Esophagus muscularis mucosa (tissue), 3 donors: ENCODE measurements around the gene POLR1F.

ENCODE experiments used
- POLR2A ChIP-seq: fragments of 450-650 bp; IDR thresholded peaks from one replicate; pipeline ENCODE4 v1.6.1; 2017; ENCODE audit warnings: antibody characterized with exemption, moderate library complexity, mild to moderate bottlenecking, low read depth
- POLR2AphosphoS5 ChIP-seq, 2 donors: sonication (generic); formaldehyde crosslinking; IDR thresholded peaks; one replicate each; pipeline ENCODE4 v1.6.1; 2017; ENCODE audit warnings: antibody characterized with exemption in 2 of 2
- TF ChIP-seq, protein P1 (sequence below), 3 experiments: fragments of 200-600 bp in 2 of 3; fragments of 450-650 bp in 1 of 3; sonication (generic) in 2 of 3; IDR thresholded peaks; one replicate each; pipeline ENCODE4 v1.5.1; 2017 to 2019; ENCODE audit warnings: antibody characterized with exemption in 3 of 3, mild to moderate bottlenecking in 2 of 3, moderate library complexity in 1 of 3

DNA sequence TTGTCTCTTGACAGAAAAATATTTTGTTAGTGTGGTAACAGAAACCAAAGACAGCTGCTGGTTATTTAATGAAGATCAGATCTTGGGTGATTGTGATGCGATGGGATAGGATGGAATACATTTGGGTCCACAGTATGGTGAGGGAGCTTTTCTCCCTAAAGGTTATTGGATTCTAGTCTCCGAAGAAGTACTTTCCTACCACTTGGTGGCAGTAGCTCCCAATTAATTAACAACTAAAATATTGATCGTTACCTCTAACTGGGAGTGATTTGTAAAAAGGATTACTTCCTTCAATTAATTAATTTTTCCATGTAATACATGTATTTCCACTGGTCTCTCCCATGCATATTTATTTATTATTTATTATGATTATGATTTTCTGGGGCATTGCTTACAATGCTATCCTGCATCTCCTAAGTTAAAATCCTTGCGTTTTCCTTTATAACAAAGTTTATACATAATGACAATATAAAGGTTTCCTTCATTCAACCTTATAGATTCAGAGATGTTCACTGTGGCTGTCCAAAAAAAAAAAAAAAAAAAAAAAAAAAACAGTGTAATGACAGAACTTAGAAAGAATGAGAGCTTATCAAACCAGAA lies 39.0 kb upstream of the POLR1F start:
- TF ChIP-seq, protein P1, sequence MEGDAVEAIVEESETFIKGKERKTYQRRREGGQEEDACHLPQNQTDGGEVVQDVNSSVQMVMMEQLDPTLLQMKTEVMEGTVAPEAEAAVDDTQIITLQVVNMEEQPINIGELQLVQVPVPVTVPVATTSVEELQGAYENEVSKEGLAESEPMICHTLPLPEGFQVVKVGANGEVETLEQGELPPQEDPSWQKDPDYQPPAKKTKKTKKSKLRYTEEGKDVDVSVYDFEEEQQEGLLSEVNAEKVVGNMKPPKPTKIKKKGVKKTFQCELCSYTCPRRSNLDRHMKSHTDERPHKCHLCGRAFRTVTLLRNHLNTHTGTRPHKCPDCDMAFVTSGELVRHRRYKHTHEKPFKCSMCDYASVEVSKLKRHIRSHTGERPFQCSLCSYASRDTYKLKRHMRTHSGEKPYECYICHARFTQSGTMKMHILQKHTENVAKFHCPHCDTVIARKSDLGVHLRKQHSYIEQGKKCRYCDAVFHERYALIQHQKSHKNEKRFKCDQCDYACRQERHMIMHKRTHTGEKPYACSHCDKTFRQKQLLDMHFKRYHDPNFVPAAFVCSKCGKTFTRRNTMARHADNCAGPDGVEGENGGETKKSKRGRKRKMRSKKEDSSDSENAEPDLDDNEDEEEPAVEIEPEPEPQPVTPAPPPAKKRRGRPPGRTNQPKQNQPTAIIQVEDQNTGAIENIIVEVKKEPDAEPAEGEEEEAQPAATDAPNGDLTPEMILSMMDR (IDR thresholded peaks at IDR 0.05), result peak; percentile 41 to 58 (median 52)
- TF ChIP-seq POLR2A, result no peak
- TF ChIP-seq POLR2AphosphoS5 (IDR thresholded peaks at IDR 0.05), result no peak
